HepG2 (cell line): ENCODE results near the gene CDC34. TPM values are rescaled to one million over a fixed set of nuclear protein-coding genes. Genes with fewer than 3 reads are reported as not detected.

ENCODE experiments used
- CC2D1A ChIP-seq: sonication (generic); formaldehyde crosslinking; IDR thresholded peaks from 2 replicates; pipeline ENCODE4 v1.8.1; 2023; ENCODE audit warnings: mild to moderate bottlenecking, missing genetic modification reagents
- HDAC1 ChIP-seq: sonication (generic); formaldehyde crosslinking; IDR thresholded peaks from 2 replicates; pipeline ENCODE4 v1.5.1; 2020; ENCODE audit warnings: mild to moderate bottlenecking, missing genetic modification reagents
- NFIC ChIP-seq: IDR thresholded peaks from 2 replicates; pipeline ENCODE4 v1.6.1; 2012; ENCODE audit warnings: mild to moderate bottlenecking, low read length, inconsistent platforms
- NR2C2 ChIP-seq: sonication (generic); formaldehyde crosslinking; IDR thresholded peaks from 2 replicates; pipeline ENCODE4 v1.4.0; 2020; ENCODE audit warnings: missing genetic modification reagents, mild to moderate bottlenecking, moderate library complexity, borderline replicate concordance
- SATB2 ChIP-seq: sonication (generic); formaldehyde crosslinking; IDR thresholded peaks from 2 replicates; pipeline ENCODE4 v1.5.0; 2020; ENCODE audit warnings: missing genetic modification reagents
- TOPORS ChIP-seq: sonication (generic); formaldehyde crosslinking; IDR thresholded peaks from 2 replicates; pipeline ENCODE4 v1.8.0; 2023; ENCODE audit warnings: mild to moderate bottlenecking, missing genetic modification reagents
- ZBTB43 ChIP-seq: sonication (generic); formaldehyde crosslinking; conservative IDR thresholded peaks from 2 replicates; pipeline ENCODE4 v1.4.0; 2020; ENCODE audit warnings: missing genetic modification reagents
- ZGPAT ChIP-seq: IDR thresholded peaks from 2 replicates; pipeline ENCODE4 v1.6.1; 2016; ENCODE audit warnings: mild to moderate bottlenecking
- ZKSCAN8 ChIP-seq: IDR thresholded peaks from 2 replicates; pipeline ENCODE4 v1.6.1; 2016; ENCODE audit warnings: borderline replicate concordance, missing genetic modification reagents, missing compliant biosample characterization
- ZNF431 ChIP-seq: sonication (generic); formaldehyde crosslinking; IDR thresholded peaks from 2 replicates; pipeline ENCODE4 v1.9.0; 2022; ENCODE audit warnings: missing genetic modification reagents, low read depth, mild to moderate bottlenecking, borderline replicate concordance
- ZNF552 ChIP-seq: sonication (generic); formaldehyde crosslinking; IDR thresholded peaks from 2 replicates; pipeline ENCODE4 v1.9.0; 2022; ENCODE audit warnings: missing genetic modification reagents, mild to moderate bottlenecking, borderline replicate concordance
- ZNF589 ChIP-seq: sonication (generic); formaldehyde crosslinking; conservative IDR thresholded peaks from 2 replicates; pipeline ENCODE4 v1.8.0; 2022; ENCODE audit warnings: mild to moderate bottlenecking, moderate library complexity, missing genetic modification reagents
- ZNF609 ChIP-seq: sonication (generic); formaldehyde crosslinking; IDR thresholded peaks from 2 replicates; pipeline ENCODE4 v1.4.0; 2020; ENCODE audit warnings: mild to moderate bottlenecking, missing genetic modification reagents, borderline replicate concordance
- ZNF660 ChIP-seq: sonication (generic); formaldehyde crosslinking; IDR thresholded peaks from 2 replicates; pipeline ENCODE4 v1.5.1; 2020; ENCODE audit warnings: mild to moderate bottlenecking, low read depth, missing genetic modification reagents, borderline replicate concordance
- ZNF790 ChIP-seq: sonication (generic); formaldehyde crosslinking; IDR thresholded peaks from 2 replicates; pipeline ENCODE4 v1.8.0; 2022; ENCODE audit warnings: missing genetic modification reagents, mild to moderate bottlenecking, borderline replicate concordance
- polyA plus RNA-seq, 8 experiments: library from polyadenylated mRNA; depleted of rRNA in 3 of 8; stranded (reverse) in 7 of 8; unstranded in 1 of 8; fragments of >200 nt; fragmentation: Illumina TruSeq in 4 of 8; extraction: Trizol in 4 of 8; gene quantifications; 2 replicates each; pipeline versions ENCODE4 v1.2.1 to v1.2.3, GENCODE V29; 2011 to 2016; ENCODE audit warnings: low read depth in 4 of 8, missing spikeins in 1 of 8, mixed read lengths in 1 of 8; ENCODE audit not compliant: insufficient read depth in 1 of 8
- total RNA-seq, 5 experiments: library from RNA; depleted of rRNA; stranded (reverse); fragments of >200 nt; fragmentation: Illumina TruSeq; extraction: Trizol; gene quantifications; 2 replicates each; pipeline ENCODE4 v1.2.3, GENCODE V29; 2016; ENCODE audit warnings: low read depth in 1 of 5

Gene CDC34
- total and polyA plus RNA-seq, 2 of the 13 experiments (the other 11 are each of a cell fraction or from before 2014, with no cell fraction given) = 138 to 150 TPM

DNA sequence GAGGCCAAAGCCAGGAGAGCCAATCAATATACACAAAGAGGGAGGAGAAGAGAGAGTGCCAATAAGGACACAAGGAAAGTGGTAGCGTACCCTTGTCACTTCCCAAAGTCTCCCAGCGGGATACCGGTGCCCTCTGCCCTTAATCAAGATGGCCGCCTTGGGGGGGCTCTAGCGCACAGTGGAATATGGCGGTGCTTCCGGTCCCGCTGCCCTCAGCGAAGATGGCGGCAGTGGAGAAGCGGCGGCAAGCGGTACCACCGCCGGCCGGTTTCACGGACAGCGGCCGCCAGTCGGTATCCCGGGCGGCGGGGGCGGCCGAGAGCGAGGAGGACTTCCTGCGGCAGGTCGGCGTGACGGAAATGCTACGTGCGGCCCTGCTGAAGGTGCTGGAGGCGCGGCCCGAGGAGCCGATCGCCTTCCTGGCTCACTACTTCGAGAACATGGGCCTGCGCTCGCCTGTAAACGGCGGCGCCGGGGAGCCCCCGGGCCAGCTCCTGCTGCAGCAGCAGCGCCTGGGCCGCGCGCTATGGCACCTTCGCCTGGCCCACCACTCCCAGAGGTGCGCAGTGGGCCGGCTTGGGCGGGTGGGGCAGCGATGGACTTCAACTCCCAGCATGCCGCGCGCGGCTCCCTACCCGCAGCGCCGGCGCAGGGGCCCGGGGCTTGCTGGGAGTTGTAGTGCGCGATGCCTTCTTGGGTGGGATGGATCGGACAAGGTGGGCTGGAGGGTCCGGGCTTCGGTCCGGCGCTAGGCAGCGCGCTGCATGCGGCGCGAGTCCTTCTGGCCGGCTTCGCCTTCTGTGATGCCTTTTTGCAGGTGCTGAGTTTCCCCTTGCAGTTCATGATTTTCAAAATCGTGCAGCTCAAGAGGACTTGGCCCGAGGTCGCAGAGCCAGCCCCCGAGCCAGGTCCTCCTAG, 24.0 kb upstream of the CDC34 start, which contains the start of gene TPGS1 (continued):
- no peak for TF ChIP-seq ZNF609 (CRISPR knock-in tag)
- no peak for TF ChIP-seq SATB2 (CRISPR knock-in tag)
- TF ChIP-seq TOPORS (CRISPR knock-in tag) = peak; percentile 40; the same call in 1 of the 2 replicates
- no peak for TF ChIP-seq CC2D1A (CRISPR knock-in tag)
- 0 out of 2 replicates have a peak, but pooled peaks have one; percentile 52 for TF ChIP-seq ZNF431 (CRISPR knock-in tag)
- TF ChIP-seq ZKSCAN8 (CRISPR knock-in tag) = no peak
- peak; percentile 76; the same call in 1 of the 2 replicates for TF ChIP-seq ZGPAT (CRISPR knock-in tag)
- no peak for TF ChIP-seq ZNF589
- TF ChIP-seq ZNF552 = no peak; the same call in 1 of the 2 replicates
- peak; percentile 58; the same call in 1 of the 2 replicates for TF ChIP-seq HDAC1 (CRISPR knock-in tag)
- no peak for TF ChIP-seq NFIC
- peak; percentile 65; the same call in 1 of the 2 replicates for TF ChIP-seq ZNF790 (CRISPR knock-in tag)
- peak; percentile 50; the same call in 1 of the 2 replicates for TF ChIP-seq ZBTB43 (CRISPR knock-in tag)
- TF ChIP-seq NR2C2 (CRISPR knock-in tag) = peak; percentile 90
- TF ChIP-seq ZNF660 (CRISPR knock-in tag) = no peak
